OCI-LY7 (cell line): ENCODE results near the gene NUFIP1. TPM values are rescaled to one million over a fixed set of nuclear protein-coding genes. Genes with fewer than 3 reads are reported as not detected.

Experiments used
- BruUV-seq: library from RNA; stranded (reverse); fragments of 400-500 nt; replicated peaks from 2 replicates; lab custom pipeline; 2021; lab: Mats Ljungman, UMichigan
- CTCF ChIA-PET: fragments of 300-600 bp; sonication (Branson Sonifier 250); formaldehyde crosslinking; loops from one replicate; lab custom pipeline; 2022; ENCODE audit warnings: antibody characterized with exemption; ENCODE audit not compliant: unreplicated experiment; lab: Charles Lee
- POLR2A ChIA-PET: fragments of 300-600 bp; sonication (Branson Sonifier 250); formaldehyde crosslinking; loops from one replicate; lab custom pipeline; 2022; ENCODE audit warnings: antibody characterized with exemption; lab: Charles Lee
- DNase-seq: peaks from one replicate; pipeline ENCODE4 v3.0.0-alpha.2; 2015; ENCODE audit warnings: low spot score
- H2AFZ ChIP-seq: fragments of 200-600 bp; sonication (generic), shearing (Covaris generic); 2 replicates; pipeline ENCODE4 v1.6.1; 2014; ENCODE audit warnings: mild to moderate bottlenecking, antibody characterized with exemption, low read length, moderate library complexity
- H3K27ac ChIP-seq: fragments of 200-600 bp; sonication (generic); 2 replicates; pipeline ENCODE4 v1.5.1; 2014; ENCODE audit warnings: mixed run types, low read depth, mild to moderate bottlenecking, moderate library complexity, low read length, inconsistent platforms; ENCODE audit not compliant: poor library complexity, severe bottlenecking
- H3K36me3 ChIP-seq: fragments of 200-600 bp; sonication (generic); 2 replicates; pipeline ENCODE4 v1.6.1; 2014; ENCODE audit warnings: mild to moderate bottlenecking, antibody characterized with exemption, low read length, moderate library complexity, mixed read lengths; ENCODE audit not compliant: insufficient read depth
- H3K4me1 ChIP-seq: fragments of 200-600 bp; sonication (generic); 2 replicates; pipeline ENCODE4 v1.5.1; 2014; ENCODE audit warnings: mild to moderate bottlenecking, low read length; ENCODE audit not compliant: insufficient read depth, poor library complexity, severe bottlenecking
- H3K4me2 ChIP-seq: fragments of 200-600 bp; sonication (generic); 2 replicates; pipeline ENCODE4 v1.6.1; 2014; ENCODE audit warnings: mild to moderate bottlenecking, low read length
- H3K4me3 ChIP-seq: fragments of 200-600 bp; sonication (generic); 2 replicates; pipeline ENCODE4 v1.5.1; 2014; ENCODE audit warnings: mild to moderate bottlenecking, low read depth, low read length; ENCODE audit not compliant: poor library complexity, severe bottlenecking
- H3K79me2 ChIP-seq: fragments of 200-600 bp; sonication (generic); 2 replicates; pipeline ENCODE4 v1.6.1; 2016; ENCODE audit warnings: low read depth, mild to moderate bottlenecking, low read length, moderate library complexity, mixed read lengths; ENCODE audit not compliant: insufficient read depth
- H3K9me2 ChIP-seq: fragments of 200-600 bp; sonication (generic); 2 replicates; pipeline ENCODE4 v1.6.1; 2016; ENCODE audit warnings: mild to moderate bottlenecking, low read length, mixed read lengths; ENCODE audit not compliant: insufficient read depth
- H3K9me3 ChIP-seq: fragments of 200-600 bp; sonication (generic); 2 replicates; pipeline ENCODE4 v1.6.1; 2014; ENCODE audit warnings: mild to moderate bottlenecking, mixed run types, low read length, mixed read lengths
- H4K20me1 ChIP-seq: fragments of 200-600 bp; sonication (generic); 2 replicates; pipeline ENCODE4 v1.6.1; 2014; ENCODE audit warnings: mild to moderate bottlenecking, antibody characterized with exemption, low read length, moderate library complexity, mixed read lengths; ENCODE audit not compliant: insufficient read depth
- EZH2phosphoT487 ChIP-seq: fragments of 200-600 bp; sonication (generic); IDR thresholded peaks from 2 replicates; pipeline ENCODE4 v1.6.1; 2018; ENCODE audit warnings: low read depth, borderline replicate concordance, mild to moderate bottlenecking, mixed run types, antibody characterized with exemption, low read length, moderate library complexity, mixed read lengths
- intact Hi-C: fragments of 100-400 bp; cut with micrococcal nuclease; formaldehyde crosslinking; loops from one replicate; pipeline ENCODE4 v1.10.0; 2022; ENCODE audit not compliant: unreplicated experiment
- total RNA-seq, 2 experiments: library from RNA; depleted of rRNA in 1 of 2; stranded (reverse); fragments of >200 nt in 1 of 2; shearing (Covaris generic) in 1 of 2; gene quantifications; 2 replicates each; pipeline ENCODE4 v1.2.3, GENCODE V29; 2014 to 2022
- TF ChIP-seq, protein P1 (sequence below): fragments of 200-600 bp; sonication (generic); conservative IDR thresholded peaks from 2 replicates; pipeline ENCODE4 v1.5.1; 2014; ENCODE audit warnings: mild to moderate bottlenecking, antibody characterized with exemption, low read length, moderate library complexity, mixed read lengths

NUFIP1 gene
- total RNA-seq, 2 experiments from 2014 or later = 6.8 to 11.4 TPM

DNA sequence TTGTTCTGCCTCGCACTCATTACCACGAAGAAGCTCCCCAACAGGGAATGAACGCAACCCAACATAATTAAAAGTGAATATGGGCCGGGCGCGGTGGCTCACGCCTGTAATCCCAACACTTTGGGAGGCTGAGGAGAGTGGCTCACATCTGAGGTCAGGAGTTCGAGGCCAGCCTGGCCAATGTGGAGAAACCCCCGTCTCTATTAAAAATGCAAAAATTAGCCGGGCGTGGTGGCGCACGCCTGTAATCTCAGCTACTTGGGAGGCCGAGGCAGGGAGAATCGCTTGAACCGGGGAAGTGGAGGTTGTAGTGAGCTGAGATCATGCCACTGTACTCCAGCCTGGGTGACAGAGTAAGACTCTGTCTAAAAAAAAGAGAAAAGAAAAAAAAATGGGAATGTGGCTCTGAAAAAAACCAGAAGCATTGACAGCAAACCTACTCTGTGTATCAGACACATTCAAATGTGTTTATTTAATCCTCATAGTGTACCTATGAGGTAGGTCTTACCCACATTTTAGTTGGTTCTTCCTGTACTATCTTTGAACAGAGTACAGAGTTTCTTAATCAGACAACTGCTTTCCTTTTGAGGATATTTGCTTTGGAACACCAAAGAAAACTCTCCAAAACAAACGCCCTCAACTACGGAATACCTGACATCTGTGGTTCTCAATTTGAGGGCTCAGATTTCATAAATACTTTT is 70.0 kb downstream of the NUFIP1 start:
- CTCF ChIA-PET = no interaction called here
- no TSS peak for BruUV-seq

DNA sequence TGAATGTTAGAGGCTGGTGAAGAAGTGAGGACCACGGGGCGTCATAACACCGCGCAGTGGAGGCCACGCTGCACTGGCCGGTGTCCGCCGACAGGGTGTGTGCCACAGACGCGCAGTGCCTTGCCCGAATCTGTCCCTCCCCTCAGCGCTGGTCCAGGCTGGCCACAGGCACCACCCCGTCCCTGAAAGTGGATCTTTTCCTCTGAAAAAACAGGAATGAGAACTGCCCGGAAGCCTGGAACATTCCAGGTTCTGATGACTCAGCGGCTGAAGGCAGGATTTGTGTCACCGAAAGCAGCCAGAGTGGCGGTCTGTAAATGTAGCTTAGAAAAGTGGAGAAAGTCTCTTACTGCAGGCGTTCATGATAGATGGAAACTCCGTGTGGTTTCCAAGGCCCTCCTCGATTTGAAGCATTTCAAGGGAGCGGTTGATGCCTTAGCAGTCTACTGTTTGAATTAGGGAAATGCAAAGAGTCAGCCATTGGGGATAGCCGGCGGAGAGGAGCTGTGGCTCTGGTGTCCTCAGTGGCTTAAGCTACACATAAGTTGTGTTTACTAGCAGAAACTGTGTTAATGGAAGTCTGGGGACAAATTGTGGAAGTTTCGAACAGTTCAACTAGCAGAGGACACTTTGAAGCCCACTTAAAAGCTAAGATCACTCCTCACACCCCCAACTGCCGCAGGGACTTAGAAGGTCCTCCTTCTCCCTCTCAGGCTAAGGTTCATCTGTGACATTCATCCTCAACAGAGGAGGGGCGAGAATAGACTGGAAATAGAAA is 70.8 kb downstream of the NUFIP1 start:
- POLR2A ChIA-PET = interaction anchor here (0.6 to 1.4 kb wide), 5 partner anchors 10 to 1367 kb away, joined by 3 to 4 read pairs (median 3); partner anchors contain the start of gene TPT1
- BruUV-seq = no TSS peak

More for the DNA sequence above, 70.0 kb downstream of the NUFIP1 start:
- H3K4me2 ChIP-seq = peak overlapping the region; percentile 70
- H3K79me2 ChIP-seq = no peaks in the 10 kb centered on the region
- intact Hi-C loops = loop anchor here (5.0 kb wide), 1 partner anchor 1042 kb away; the partner anchor contains the start of genes CCDC122 and LACC1
- H4K20me1 ChIP-seq = no peaks in the 10 kb centered on the region
- H3K36me3 ChIP-seq = no peaks in the 10 kb centered on the region
- no peak for DNase-seq
- no peak overlapping the region for H3K27ac ChIP-seq
- POLR2A ChIA-PET = interaction anchor here (0.6 to 1.4 kb wide), 6 partner anchors 9 to 1366 kb away, joined by 3 to 4 read pairs (median 3); partner anchors contain the start of gene TPT1
- H3K9me3 ChIP-seq = no peaks in the 10 kb centered on the region
- peak overlapping the region; percentile 60 for H3K4me3 ChIP-seq
- H3K9me2 ChIP-seq = no peaks in the 10 kb centered on the region
- H2AFZ ChIP-seq = peak overlapping the region; percentile 91
- TF ChIP-seq EZH2phosphoT487 = no peak
- TF ChIP-seq, protein P1, sequence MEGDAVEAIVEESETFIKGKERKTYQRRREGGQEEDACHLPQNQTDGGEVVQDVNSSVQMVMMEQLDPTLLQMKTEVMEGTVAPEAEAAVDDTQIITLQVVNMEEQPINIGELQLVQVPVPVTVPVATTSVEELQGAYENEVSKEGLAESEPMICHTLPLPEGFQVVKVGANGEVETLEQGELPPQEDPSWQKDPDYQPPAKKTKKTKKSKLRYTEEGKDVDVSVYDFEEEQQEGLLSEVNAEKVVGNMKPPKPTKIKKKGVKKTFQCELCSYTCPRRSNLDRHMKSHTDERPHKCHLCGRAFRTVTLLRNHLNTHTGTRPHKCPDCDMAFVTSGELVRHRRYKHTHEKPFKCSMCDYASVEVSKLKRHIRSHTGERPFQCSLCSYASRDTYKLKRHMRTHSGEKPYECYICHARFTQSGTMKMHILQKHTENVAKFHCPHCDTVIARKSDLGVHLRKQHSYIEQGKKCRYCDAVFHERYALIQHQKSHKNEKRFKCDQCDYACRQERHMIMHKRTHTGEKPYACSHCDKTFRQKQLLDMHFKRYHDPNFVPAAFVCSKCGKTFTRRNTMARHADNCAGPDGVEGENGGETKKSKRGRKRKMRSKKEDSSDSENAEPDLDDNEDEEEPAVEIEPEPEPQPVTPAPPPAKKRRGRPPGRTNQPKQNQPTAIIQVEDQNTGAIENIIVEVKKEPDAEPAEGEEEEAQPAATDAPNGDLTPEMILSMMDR = no peak
- peaks cover 11% of the 10 kb centered on the region for H3K4me1 ChIP-seq

More for the DNA sequence above, 70.8 kb downstream of the NUFIP1 start:
- Histone ChIP-seq H2AFZ (peak overlapping the region; percentile 91), H3K9me2 (no peaks in the 10 kb centered on the region), H3K4me1 (peaks cover 11% of the 10 kb centered on the region), H3K4me3 (peak overlapping the region; percentile 60), H3K79me2 (no peaks in the 10 kb centered on the region), H3K4me2 (peak overlapping the region; percentile 70), H3K27ac (peak overlapping the region; percentile 69), H3K9me3 (no peaks in the 10 kb centered on the region), H4K20me1 (no peaks in the 10 kb centered on the region), H3K36me3 (no peaks in the 10 kb centered on the region)
- intact Hi-C loops = loop anchor here (5.0 kb wide), 1 partner anchor 1041 kb away; the partner anchor contains the start of genes CCDC122 and LACC1
- CTCF ChIA-PET = no interaction called here
- peak; percentile 85 for DNase-seq
- no peak for TF ChIP-seq EZH2phosphoT487
- TF ChIP-seq, protein P1 = peak; percentile 75
